Cardiac fibroblast (primary cell): ENCODE results near the gene THOC7.

Source experiments
- DNase-seq, 2 donors: peaks; one replicate each; pipeline versions ENCODE4 v3.0.0 to v3.0.0-alpha.2; 2010; ENCODE audit warnings: low read depth in 2 of 2
- H3K4me3 ChIP-seq, 2 donors: replicated peaks in 1 of 2; 1 replicate in 1 of 2; 2 replicates in 1 of 2; pipeline ENCODE4 v1.5.1; 2011; ENCODE audit warnings: low read depth in 2 of 2, low read length in 2 of 2, mild to moderate bottlenecking in 2 of 2, moderate library complexity in 1 of 2
- TF ChIP-seq, protein P1 (sequence below): IDR thresholded peaks from one replicate; pipeline ENCODE4 v1.5.1; 2011; ENCODE audit warnings: low read depth, mild to moderate bottlenecking, low read length, inconsistent platforms

Gene THOC7

DNA sequence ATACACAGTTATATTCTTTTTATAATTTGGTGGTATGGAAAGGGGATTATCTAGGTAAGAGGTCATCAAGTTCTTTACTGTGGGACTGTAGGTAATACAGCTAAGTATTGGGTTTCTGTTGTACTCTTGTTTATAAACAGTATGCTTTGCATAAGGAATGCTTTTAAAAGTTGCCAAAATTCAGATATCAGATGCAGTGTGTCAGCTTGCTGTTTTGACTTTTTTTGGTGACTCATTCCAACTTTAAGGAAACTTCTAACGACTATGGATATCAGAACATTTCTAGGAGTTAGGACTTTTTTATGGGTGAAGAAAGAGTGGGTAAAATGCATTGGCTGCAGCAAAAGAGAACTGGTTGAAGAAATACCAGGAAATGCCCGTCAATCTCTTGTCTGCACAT is 45.8 kb upstream of the THOC7 start:
- no peak overlapping the region for H3K4me3 ChIP-seq
- TF ChIP-seq, protein P1, sequence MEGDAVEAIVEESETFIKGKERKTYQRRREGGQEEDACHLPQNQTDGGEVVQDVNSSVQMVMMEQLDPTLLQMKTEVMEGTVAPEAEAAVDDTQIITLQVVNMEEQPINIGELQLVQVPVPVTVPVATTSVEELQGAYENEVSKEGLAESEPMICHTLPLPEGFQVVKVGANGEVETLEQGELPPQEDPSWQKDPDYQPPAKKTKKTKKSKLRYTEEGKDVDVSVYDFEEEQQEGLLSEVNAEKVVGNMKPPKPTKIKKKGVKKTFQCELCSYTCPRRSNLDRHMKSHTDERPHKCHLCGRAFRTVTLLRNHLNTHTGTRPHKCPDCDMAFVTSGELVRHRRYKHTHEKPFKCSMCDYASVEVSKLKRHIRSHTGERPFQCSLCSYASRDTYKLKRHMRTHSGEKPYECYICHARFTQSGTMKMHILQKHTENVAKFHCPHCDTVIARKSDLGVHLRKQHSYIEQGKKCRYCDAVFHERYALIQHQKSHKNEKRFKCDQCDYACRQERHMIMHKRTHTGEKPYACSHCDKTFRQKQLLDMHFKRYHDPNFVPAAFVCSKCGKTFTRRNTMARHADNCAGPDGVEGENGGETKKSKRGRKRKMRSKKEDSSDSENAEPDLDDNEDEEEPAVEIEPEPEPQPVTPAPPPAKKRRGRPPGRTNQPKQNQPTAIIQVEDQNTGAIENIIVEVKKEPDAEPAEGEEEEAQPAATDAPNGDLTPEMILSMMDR, result no peak
- peak in 1 of 2 donors; percentile 47 for DNase-seq

GRCh38 chr3:63908776-63909175 is 45.2 kb upstream of the THOC7 start:
- H3K4me3 ChIP-seq, result no peak overlapping the region
- DNase-seq, result no peak
- TF ChIP-seq, protein P1, result no peak

- no peak overlapping the region for H3K4me3 ChIP-seq
- TF ChIP-seq, protein P1, result peak; percentile 22
- DNase-seq, result peak in 1 of 2 donors; percentile 70
Measured at GRCh38 chr3:63908081-63908736, 44.6 kb upstream of the THOC7 start.

DNA sequence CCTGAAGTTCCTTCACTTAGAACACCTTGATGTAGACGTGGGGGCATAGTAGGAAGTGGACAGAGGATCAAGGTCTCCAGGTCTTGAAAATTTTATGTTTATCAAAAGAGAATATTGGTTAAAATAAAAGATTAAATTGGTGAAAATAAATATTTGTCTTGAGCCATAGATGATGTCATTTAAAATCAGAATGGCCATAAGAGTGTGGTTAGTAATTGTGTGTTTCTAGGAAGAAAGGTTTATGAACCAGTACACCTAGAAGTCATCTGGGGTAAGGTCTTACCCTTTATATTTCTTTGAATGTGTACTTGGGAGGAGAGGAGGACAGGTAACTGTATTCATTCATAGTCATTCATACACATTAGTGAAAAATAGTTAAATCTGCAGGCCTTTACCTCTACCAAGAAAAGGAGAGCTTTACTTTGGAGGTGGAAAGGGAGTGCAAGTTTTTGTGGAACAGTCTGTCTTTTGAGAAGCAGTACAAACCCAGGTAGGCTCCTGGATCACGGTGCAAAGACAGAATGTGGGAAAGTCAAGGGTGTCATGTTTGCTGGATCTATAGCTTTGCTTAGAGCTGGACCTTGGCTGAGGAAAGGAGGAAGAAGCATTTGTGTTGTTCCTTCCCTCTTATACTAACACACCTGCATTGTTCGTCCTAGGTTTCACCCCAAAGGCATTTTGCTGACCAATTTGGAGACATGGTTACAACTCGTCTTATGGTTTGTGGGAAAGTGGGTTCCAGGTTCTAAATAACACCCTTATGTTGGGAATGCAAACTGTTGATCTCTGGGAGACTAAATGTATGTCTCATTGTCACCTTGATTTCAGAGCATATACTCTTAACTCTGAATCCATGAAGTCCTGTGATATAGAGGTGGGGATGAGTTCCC is 42.4 kb upstream of the THOC7 start:
- H3K4me3 ChIP-seq, result no peak overlapping the region
- no peak for DNase-seq
- TF ChIP-seq, protein P1, result no peak

DNA sequence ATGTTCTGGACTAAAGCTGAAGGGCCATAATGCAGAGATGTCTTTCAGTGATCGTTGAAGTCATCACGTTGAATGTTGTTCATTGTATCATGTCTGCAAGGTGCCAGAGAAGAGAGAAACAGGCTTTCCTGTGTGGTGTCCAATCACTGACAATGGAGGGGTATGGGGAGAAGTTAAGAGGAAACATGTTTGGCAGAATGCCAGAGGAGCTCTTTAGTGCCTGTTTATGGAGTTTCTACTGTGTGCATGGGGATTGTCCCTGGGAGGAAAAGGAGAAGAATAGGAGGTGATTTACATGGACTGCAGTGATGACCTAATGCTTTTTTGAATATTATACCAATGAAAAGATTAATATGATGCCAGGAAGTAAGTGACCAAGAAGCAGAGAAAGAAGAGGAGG is 36.9 kb upstream of the THOC7 start:
- DNase-seq, result peak; percentile 46 to 68
- TF ChIP-seq, protein P1, result no peak
- no peak overlapping the region for H3K4me3 ChIP-seq

- no peak overlapping the region for H3K4me3 ChIP-seq
- no peak for DNase-seq
- TF ChIP-seq, protein P1, result no peak
Measured at GRCh38 chr3:63900010-63900409, 36.4 kb upstream of the THOC7 start.
